Measurements from ENCODE around the gene DCST1. TPM values are rescaled to one million over a fixed set of nuclear protein-coding genes. Genes with fewer than 3 reads are reported as not detected.

Gene DCST1
- polyA plus RNA-seq, 4 donors, result 0.10 to 0.56 TPM; not detected in 2

- WGBS, 3 donors, result 2 to 5% (median 3%) methylated on average over 37 to 50 of the region's 50 CpGs
- Histone ChIP-seq H3K27me3 (ENCODE audit: control insufficient read depth in 3 of 3, insufficient read depth in 3 of 3, low read length in 3 of 3) (no peaks in the 10 kb centered on the region), H3K4me1 (ENCODE audit: control insufficient read depth in 3 of 3, insufficient read depth in 2 of 3, low read depth in 1 of 3, low read length in 2 of 3) (peaks cover 1 to 24% (median 8%) of the 10 kb centered on the region in 3 donors), H3K36me3 (ENCODE audit: control insufficient read depth in 3 of 3, insufficient read depth in 2 of 3, low read depth in 1 of 3, low read length in 3 of 3) (peaks cover 0 to 8% (median 0%) of the 10 kb centered on the region in 3 donors), H3K4me3 (ENCODE audit: low read depth in 1 of 3, low read length in 3 of 3) (peak overlapping the region; percentile 70 to 78 (median 77)), H3K27ac (ENCODE audit: low read depth in 1 of 3, low read length in 2 of 3) (peak overlapping the region; percentile 91 to 97 (median 94)), H3K9me3 (ENCODE audit: control insufficient read depth in 2 of 2, insufficient read depth in 1 of 2, low read depth in 1 of 2, low read length in 1 of 2) (no peaks in the 10 kb centered on the region)
- FAIRE-seq, result no peak
- DNase-seq, result peak; percentile 60 to 78
Observed at GRCh38 chr1:154999571-155000410, 33.8 kb upstream of the DCST1 start.

- no peak for FAIRE-seq
- DNase-seq, result no peak
- Histone ChIP-seq H3K4me1 (ENCODE audit: control insufficient read depth in 3 of 3, insufficient read depth in 2 of 3, low read depth in 1 of 3, low read length in 2 of 3) (peaks cover 1 to 28% (median 13%) of the 10 kb centered on the region in 3 donors), H3K36me3 (ENCODE audit: control insufficient read depth in 3 of 3, insufficient read depth in 2 of 3, low read depth in 1 of 3, low read length in 3 of 3) (peaks cover 0 to 12% (median 0%) of the 10 kb centered on the region in 3 donors), H3K9me3 (ENCODE audit: control insufficient read depth in 2 of 2, insufficient read depth in 1 of 2, low read depth in 1 of 2, low read length in 1 of 2) (no peaks in the 10 kb centered on the region), H3K27me3 (ENCODE audit: control insufficient read depth in 3 of 3, insufficient read depth in 3 of 3, low read length in 3 of 3) (no peaks in the 10 kb centered on the region), H3K4me3 (ENCODE audit: low read depth in 1 of 3, low read length in 3 of 3) (peak overlapping the region; percentile 70 to 78 (median 77)), H3K27ac (ENCODE audit: low read depth in 1 of 3, low read length in 2 of 3) (peak overlapping the region; percentile 91 to 97 (median 94))
- 1 to 3% (median 2%) methylated on average over 7 to 11 of the region's 13 CpGs for WGBS, 3 donors
Observed at GRCh38 chr1:155000411-155000725, 33.3 kb upstream of the DCST1 start.

- Histone ChIP-seq H3K9me3 (ENCODE audit: control insufficient read depth in 2 of 2, insufficient read depth in 1 of 2, low read depth in 1 of 2, low read length in 1 of 2) (no peaks in the 10 kb centered on the region), H3K4me1 (ENCODE audit: control insufficient read depth in 3 of 3, insufficient read depth in 2 of 3, low read depth in 1 of 3, low read length in 2 of 3) (peaks cover 3 to 33% (median 18%) of the 10 kb centered on the region in 3 donors), H3K4me3 (ENCODE audit: low read depth in 1 of 3, low read length in 3 of 3) (peak overlapping the region; percentile 70 to 78 (median 77)), H3K36me3 (ENCODE audit: control insufficient read depth in 3 of 3, insufficient read depth in 2 of 3, low read depth in 1 of 3, low read length in 3 of 3) (peaks cover 0 to 17% (median 0%) of the 10 kb centered on the region in 3 donors), H3K27me3 (ENCODE audit: control insufficient read depth in 3 of 3, insufficient read depth in 3 of 3, low read length in 3 of 3) (no peaks in the 10 kb centered on the region), H3K27ac (ENCODE audit: low read depth in 1 of 3, low read length in 2 of 3) (peak overlapping the region; percentile 91 to 97 (median 94))
- no peak for FAIRE-seq
- WGBS, 3 donors, result 0 to 1% (median 1%) methylated on average over 33 to 43 of the region's 43 CpGs
- peak; percentile 96 to 99 for DNase-seq
Observed at GRCh38 chr1:155000726-155001424, 32.7 kb upstream of the DCST1 start.

GRCh38 chr1:155001425-155001674 is 32.3 kb upstream of the DCST1 start:
- no peaks in the 10 kb centered on the region for H3K9me3 ChIP-seq (ENCODE audit: control insufficient read depth in 2 of 2, insufficient read depth in 1 of 2, low read depth in 1 of 2, low read length in 1 of 2)
- peak overlapping the region; percentile 91 to 97 (median 94) for H3K27ac ChIP-seq (ENCODE audit: low read depth in 1 of 3, low read length in 2 of 3)
- DNase-seq, result no peak
- peaks cover 8 to 37% (median 21%) of the 10 kb centered on the region in 3 donors for H3K4me1 ChIP-seq (ENCODE audit: control insufficient read depth in 3 of 3, insufficient read depth in 2 of 3, low read depth in 1 of 3, low read length in 2 of 3)
- H3K36me3 ChIP-seq (ENCODE audit: control insufficient read depth in 3 of 3, insufficient read depth in 2 of 3, low read depth in 1 of 3, low read length in 3 of 3), result peaks cover 0 to 22% (median 0%) of the 10 kb centered on the region in 3 donors
- 0 to 1% (median 0%) methylated on average over 11 of the region's 11 CpGs for WGBS, 3 donors
- FAIRE-seq, result no peak
- H3K27me3 ChIP-seq (ENCODE audit: control insufficient read depth in 3 of 3, insufficient read depth in 3 of 3, low read length in 3 of 3), result no peaks in the 10 kb centered on the region
- H3K4me3 ChIP-seq (ENCODE audit: low read depth in 1 of 3, low read length in 3 of 3), result peak overlapping the region; percentile 70 to 78 (median 77)

- H3K4me1 ChIP-seq (ENCODE audit: control insufficient read depth in 3 of 3, insufficient read depth in 2 of 3, low read depth in 1 of 3, low read length in 2 of 3), result peaks cover 8 to 43% (median 21%) of the 10 kb centered on the region in 3 donors
- peak overlapping the region; percentile 91 to 97 (median 94) for H3K27ac ChIP-seq (ENCODE audit: low read depth in 1 of 3, low read length in 2 of 3)
- H3K9me3 ChIP-seq (ENCODE audit: control insufficient read depth in 2 of 2, insufficient read depth in 1 of 2, low read depth in 1 of 2, low read length in 1 of 2), result no peaks in the 10 kb centered on the region
- peak overlapping the region; percentile 70 to 78 (median 77) for H3K4me3 ChIP-seq (ENCODE audit: low read depth in 1 of 3, low read length in 3 of 3)
- WGBS, 3 donors, result 0 to 1% (median 1%) methylated on average over 26 to 38 of the region's 38 CpGs
- peaks cover 0 to 27% (median 0%) of the 10 kb centered on the region in 3 donors for H3K36me3 ChIP-seq (ENCODE audit: control insufficient read depth in 3 of 3, insufficient read depth in 2 of 3, low read depth in 1 of 3, low read length in 3 of 3)
- H3K27me3 ChIP-seq (ENCODE audit: control insufficient read depth in 3 of 3, insufficient read depth in 3 of 3, low read length in 3 of 3), result no peaks in the 10 kb centered on the region
- FAIRE-seq, result no peak
- DNase-seq, result peak; percentile 99
Observed at GRCh38 chr1:155001675-155002463, 31.8 kb upstream of the DCST1 start.

- peaks cover 0 to 31% (median 0%) of the 10 kb centered on the region in 3 donors for H3K36me3 ChIP-seq (ENCODE audit: control insufficient read depth in 3 of 3, insufficient read depth in 2 of 3, low read depth in 1 of 3, low read length in 3 of 3)
- DNase-seq, result peak in 1 of 2 donors; percentile 66
- no peaks in the 10 kb centered on the region for H3K9me3 ChIP-seq (ENCODE audit: control insufficient read depth in 2 of 2, insufficient read depth in 1 of 2, low read depth in 1 of 2, low read length in 1 of 2)
- 0 to 1% (median 0%) methylated on average over 19 to 35 of the region's 35 CpGs for WGBS, 3 donors
- H3K27ac ChIP-seq (ENCODE audit: low read depth in 1 of 3, low read length in 2 of 3), result peak within 1 kb of the TSS; percentile 96 to 99 (median 98)
- H3K4me1 ChIP-seq (ENCODE audit: control insufficient read depth in 3 of 3, insufficient read depth in 2 of 3, low read depth in 1 of 3, low read length in 2 of 3), result peaks cover 8 to 50% (median 21%) of the 10 kb centered on the region in 3 donors
- FAIRE-seq, result no peak
- H3K4me3 ChIP-seq (ENCODE audit: low read depth in 1 of 3, low read length in 3 of 3), result peak within 1 kb of the TSS; percentile 70 to 88 (median 77)
- H3K27me3 ChIP-seq (ENCODE audit: control insufficient read depth in 3 of 3, insufficient read depth in 3 of 3, low read length in 3 of 3), result no peaks in the 10 kb centered on the region
Observed at GRCh38 chr1:155002464-155003226, 31.0 kb upstream of the DCST1 start, which contains the start of gene ZBTB7B. TSS of gene ZBTB7B (plus strand) at chr1:155002802. CDS start at chr1:155014661, 11,859 bp downstream.

- Histone ChIP-seq H3K9me3 (ENCODE audit: control insufficient read depth in 2 of 2, insufficient read depth in 1 of 2, low read depth in 1 of 2, low read length in 1 of 2) (no peaks in the 10 kb centered on the region), H3K27ac (ENCODE audit: low read depth in 1 of 3, low read length in 2 of 3) (peak overlapping the region; percentile 96 to 99 (median 98)), H3K36me3 (ENCODE audit: control insufficient read depth in 3 of 3, insufficient read depth in 2 of 3, low read depth in 1 of 3, low read length in 3 of 3) (peaks cover 0 to 36% (median 0%) of the 10 kb centered on the region in 3 donors), H3K4me3 (ENCODE audit: low read depth in 1 of 3, low read length in 3 of 3) (peak overlapping the region; percentile 70 to 88 (median 77)), H3K27me3 (ENCODE audit: control insufficient read depth in 3 of 3, insufficient read depth in 3 of 3, low read length in 3 of 3) (no peaks in the 10 kb centered on the region), H3K4me1 (ENCODE audit: control insufficient read depth in 3 of 3, insufficient read depth in 2 of 3, low read depth in 1 of 3, low read length in 2 of 3) (peaks cover 8 to 57% (median 21%) of the 10 kb centered on the region in 3 donors)
- FAIRE-seq (no peak), DNase-seq (peak in 1 of 2 donors; percentile 59)
- 0 to 1% (median 0%) methylated on average over 33 to 37 of the region's 37 CpGs for WGBS, 3 donors
Observed at GRCh38 chr1:155003227-155003765, 30.3 kb upstream of the DCST1 start.
